ENCODE measurements around the gene LARP7. TPM values are rescaled to one million over a fixed set of nuclear protein-coding genes. Genes with fewer than 3 reads are reported as not detected.
"Not testable (repeated sequence)": the region's sequence is repeated elsewhere in the genome, so short reads cannot be mapped to it uniquely, and the experiment has no call there.

LARP7 gene
- 45.8 and 46.8 TPM in 2 replicates for total RNA-seq

DNA sequence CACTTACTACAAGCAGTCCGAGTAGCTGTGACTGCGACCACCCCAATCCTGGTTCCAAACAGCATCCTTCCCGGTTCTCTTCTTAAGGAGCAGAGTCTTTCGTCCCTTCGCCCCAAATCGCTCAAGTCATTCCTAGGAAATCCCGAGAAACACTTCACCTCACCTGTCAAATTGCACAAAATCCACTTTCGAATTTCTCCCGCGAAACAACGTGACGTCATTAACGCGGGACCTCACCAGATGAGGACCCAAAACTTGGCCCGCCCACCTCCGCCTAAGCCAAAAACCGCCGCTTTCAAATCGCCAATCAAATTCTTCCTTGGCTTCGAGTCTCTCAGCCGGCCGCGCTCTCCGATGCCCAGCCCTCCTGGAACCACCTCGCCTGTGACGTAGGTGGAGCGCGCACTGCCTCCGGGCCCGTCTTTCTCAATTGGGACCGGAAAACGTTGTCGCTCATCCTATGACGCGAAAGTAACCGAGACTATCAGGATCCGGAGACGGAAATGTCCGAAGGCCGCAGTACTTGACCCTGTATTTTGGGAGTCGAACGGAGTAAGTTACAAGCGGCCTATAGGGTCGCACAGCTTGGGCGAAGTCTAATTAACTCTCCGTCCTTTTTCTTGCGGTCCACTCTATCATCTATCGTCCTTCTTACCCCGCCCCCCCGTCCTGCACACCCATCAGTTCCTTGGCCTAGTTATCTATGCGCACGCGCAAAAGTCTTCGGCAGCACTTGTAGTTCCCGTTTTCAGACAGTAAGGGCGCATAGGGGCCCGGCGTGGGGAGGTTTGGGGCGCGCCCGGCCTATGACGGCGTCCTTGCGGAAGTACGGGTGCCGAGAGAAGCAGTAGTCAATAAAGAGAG lies at the start of gene LARP7, which contains the start of gene ZGRF1:
Gene LARP7 (plus strand): TSS at position 456 of the 864 bp plus-strand sequence. CDS start 7,527 bp downstream, outside the sequence.
Gene ZGRF1 (minus strand): TSS at position 222 of the 864 bp plus-strand sequence. CDS start 3,733 bp downstream, outside the sequence.
- intact Hi-C loops (cut with micrococcal nuclease): loop anchor here (1.0 to 10.0 kb wide), 15 partner anchors 69 to 1125 kb away; partner anchors contain the start of genes ALPK1, AP1AR and FAM241A

DNA sequence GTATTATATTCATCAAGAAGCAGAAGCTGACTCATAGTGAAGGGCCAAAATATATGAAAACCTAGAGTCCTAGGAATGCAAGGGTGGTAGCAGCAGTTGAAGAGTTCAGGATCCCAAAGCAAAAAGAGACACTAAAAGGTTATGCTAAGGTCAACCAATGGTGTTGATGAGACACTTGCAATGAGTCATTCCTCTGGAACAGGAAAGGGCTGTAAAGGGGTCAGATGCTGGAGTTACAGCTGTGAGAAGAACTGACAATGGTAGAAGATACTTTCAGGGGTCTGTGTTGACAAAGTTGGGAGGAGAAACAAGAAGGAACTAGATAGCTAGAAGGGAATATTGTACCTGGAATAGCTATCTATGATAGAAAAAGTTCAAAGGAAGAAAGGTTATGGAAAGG lies 47.7 kb upstream of the LARP7 start:
- intact Hi-C loops (cut with micrococcal nuclease): no loop called here

DNA sequence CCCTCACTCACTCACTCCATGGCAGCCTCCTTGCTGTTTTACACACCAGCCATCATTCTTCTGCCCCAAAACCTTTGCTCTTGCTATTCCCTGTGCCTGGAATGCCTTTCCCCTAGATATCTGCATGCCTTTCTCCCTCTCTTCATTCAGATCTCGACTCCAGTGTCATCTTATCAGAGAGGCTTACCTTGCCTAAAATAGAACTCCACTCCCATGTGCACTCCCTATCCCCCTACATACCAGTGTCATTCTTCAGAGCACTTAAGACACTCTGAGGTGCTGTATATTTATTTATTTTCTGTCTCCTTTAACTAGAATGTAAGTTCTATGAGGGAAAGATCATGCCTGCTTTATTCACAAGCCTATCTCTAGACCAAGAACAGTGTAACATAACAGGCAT lies 45.4 kb upstream of the LARP7 start:
- intact Hi-C loops (cut with micrococcal nuclease): no loop called here

DNA sequence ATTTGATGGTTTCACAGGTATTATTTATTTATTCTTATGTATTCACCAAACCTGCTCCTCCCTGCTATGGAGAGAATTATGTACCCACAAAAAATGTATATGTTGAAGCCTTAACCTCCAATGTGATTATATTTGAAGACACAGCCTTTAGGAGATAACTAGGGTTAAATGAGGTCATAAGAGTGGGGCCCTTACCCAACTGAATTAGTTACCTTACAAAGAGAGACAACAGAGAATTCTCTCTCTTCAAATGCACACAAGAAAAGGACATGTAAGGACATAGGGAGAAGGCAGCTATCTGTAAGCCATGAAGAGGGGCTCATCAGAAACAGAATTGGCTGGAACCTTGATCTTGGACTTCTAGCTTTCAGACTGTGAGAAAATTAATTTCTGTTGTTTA lies 44.2 kb upstream of the LARP7 start:
- intact Hi-C loops (cut with micrococcal nuclease): no loop called here

DNA sequence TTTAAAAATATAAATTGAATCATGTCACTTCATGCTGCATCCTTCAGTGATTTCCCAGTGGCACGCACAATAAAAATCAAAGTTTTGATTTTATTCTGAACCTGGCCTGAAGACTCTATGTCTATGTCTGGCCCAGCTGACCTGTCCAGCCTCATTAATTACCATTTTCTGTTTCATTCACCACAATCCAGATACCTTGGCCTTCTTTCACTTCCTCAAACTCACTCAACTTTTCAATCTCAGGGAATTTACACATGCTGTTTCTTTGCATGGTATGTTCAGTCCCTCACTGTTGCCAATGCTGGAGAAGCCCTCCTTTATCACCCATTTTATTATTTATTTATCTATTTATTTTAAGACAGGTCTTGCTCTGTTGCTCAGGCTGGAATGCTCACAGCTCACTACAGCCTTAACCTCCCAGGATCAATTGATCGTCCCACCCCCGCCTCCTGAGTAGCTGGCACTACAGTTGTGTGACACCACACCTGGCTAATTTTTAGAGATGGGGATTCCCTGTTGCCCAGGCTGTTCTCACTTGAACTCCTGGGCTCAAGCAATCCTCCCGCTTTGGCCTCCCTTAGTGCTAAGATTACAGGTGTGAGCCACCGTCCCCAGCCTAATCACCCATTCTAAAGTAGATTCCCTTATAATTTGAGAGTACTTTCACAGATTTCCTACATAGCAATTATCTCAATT lies 43.4 kb upstream of the LARP7 start:
- intact Hi-C loops (cut with micrococcal nuclease): no loop called here

DNA sequence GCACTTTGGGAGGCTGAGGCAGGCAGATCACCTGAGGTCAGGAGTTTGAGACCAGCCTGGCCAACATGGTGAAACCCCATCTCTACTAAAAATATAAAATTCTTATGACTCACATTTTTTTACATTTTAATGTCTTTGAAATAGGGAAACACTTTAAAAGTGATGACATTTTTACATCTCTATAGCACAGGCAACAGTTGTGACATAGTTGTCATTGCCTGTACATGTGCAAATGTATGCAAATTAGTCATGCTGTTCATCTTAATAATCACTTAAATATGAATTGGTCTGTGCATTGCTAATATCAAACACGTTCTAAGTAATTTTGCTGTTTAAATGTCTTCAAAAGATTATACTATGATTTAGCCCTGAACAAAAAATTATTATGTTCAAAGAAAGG lies 42.0 kb upstream of the LARP7 start:
- intact Hi-C loops (cut with micrococcal nuclease): no loop called here

DNA sequence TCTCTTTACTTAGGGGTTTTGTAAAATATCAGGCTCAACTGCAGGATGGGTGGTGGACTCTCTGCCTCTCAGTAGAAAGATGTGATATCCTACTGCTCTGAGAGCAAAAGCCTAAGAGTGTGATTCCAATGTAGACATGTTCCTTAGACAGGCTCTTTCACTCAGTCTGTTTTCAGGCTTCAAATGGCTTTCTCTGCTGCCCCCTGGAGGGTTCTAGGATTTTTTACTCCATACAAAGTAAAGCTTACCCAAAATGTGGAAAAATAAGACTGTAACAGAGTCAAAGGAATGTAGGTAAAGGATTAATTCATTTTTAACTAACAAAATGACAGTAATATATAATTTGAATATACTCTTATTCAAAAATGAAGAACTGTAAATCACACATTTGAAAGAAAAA lies 32.4 kb upstream of the LARP7 start:
- intact Hi-C loops (cut with micrococcal nuclease): loop anchor here (1.0 kb wide), 7 partner anchors 81 to 529 kb away; no protein-coding TSS in a partner anchor

DNA sequence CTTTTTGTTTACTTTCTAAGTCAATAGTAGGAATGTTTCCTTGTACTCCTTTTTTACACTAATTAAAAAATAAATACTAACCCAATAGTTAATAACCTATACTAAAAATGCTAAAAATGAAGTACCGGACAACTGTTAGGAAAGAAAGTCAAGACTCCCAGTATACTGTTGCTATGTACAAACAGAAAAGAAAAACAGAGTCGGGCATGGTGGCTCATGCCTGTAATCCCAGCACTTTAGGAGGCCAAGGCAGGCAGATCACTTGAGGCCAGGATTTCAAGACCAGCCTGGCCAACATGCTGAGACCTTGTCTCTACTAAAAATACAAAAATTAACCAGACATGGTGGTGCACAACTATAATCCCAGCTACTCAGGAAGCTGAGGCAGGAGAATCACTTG lies 24.1 kb upstream of the LARP7 start:
- intact Hi-C loops (cut with micrococcal nuclease): not testable (repeated sequence)

DNA sequence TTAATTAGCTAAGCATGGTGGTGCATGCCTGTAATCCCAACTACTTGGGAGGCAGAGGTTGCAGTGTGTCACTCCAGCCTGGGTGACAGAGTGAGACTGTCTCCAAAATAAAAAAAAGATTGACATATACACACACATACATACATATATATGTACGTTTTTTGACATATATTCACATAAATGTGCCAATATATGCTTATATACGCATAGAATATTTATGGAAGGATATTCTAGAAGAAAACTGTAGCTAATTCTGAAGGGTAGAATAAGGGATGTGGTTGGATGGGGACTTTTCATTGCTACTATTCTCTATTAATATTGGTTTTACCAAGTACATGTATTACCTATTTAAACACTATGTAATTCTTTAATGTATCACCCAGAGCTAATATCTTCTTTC lies 20.0 kb upstream of the LARP7 start:
- intact Hi-C loops (cut with micrococcal nuclease): no loop called here

DNA sequence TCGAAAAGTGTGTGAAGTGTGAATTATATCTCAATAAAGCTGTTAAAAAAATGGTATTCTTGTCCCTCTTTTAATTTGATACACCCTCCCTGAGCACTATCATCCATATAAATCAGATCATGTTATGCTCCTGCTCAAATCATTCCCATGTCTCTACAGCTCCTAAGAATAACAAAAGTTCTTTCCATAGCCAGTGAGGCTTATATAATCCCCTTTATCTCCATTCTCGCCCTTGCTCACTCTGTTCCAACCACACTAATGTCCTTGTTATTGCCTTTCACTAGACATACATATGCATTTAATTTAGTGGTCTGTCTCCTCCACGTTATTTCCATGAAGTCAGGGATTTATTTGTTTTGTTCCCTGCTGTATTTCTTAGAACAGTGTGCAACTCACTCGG lies 10.7 kb upstream of the LARP7 start:
- intact Hi-C loops (cut with micrococcal nuclease): no loop called here

DNA sequence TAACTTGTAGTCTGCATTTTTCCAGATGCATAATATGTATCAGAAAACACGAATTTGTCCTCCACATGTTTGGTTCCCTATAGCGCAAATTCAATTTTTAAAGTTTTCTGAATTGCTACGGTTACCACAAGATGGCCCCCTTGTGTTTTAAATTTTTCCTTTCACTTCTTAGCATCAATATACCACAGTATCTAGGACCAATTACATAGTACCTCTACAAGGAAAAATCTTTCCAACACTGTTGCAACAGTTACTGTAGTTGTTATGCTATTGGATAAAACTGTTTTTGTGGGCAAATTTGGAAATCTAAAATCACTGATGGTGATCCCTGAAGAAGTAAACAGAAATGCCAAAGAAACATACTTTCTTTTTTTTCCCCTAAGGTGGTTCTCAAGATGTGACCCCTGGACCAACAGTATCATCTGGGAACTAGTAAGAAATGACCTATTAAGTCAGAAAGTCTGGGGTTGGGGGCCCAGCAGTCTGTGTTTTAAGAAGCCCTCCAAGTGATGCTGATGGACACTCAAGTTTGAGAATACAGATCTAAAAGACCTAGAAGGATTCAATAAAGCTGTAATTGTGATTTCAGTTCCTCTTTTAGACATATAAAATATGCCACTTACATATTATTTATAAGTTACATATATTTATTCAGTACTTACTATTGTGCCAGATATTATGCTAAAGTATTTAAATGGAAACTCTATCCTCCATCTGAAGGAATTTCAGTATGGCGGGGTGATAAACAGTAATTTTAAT lies 3.3 kb upstream of the LARP7 start:
- intact Hi-C loops (cut with micrococcal nuclease): loop anchor here (1.0 to 10.0 kb wide), 5 partner anchors 129 to 911 kb away; no protein-coding TSS in a partner anchor

DNA sequence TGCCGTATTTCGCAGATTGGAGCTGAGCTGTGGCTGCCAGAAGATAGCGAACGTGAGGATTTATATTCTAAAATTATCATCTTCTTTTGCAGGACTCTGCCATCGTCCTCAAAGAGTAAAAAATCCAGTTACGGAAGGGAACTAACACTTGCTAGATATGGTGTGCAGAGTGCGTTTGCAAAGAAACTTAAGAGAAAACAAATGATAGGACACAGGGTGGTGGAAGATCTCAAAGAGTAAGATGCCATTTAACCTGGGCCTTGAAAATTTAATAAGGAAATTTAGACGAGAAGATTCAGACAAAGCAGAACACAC lies 566 bp downstream of the LARP7 start:
- intact Hi-C loops (cut with micrococcal nuclease): loop anchor here (1.0 to 10.0 kb wide), 15 partner anchors 69 to 1125 kb away; partner anchors contain the start of genes ALPK1, AP1AR and FAM241A

DNA sequence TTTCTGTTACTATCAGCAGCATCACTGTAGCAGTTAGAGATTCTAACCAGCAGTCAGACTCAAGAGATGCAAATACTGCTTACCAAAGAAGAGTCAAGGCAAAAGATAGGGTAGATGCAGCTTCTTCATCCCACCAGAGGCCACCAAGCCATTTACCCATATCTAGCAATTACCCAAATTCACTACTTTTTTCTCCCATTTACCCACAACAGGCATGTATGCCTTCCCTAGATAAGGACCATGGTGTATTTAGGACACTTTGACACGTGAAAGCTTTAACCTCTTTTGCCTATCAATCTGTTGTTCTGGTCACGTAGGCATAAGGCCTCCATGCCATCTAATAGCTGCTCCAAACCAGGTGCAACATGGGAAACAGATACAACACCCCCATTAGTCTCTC lies 5.6 kb downstream of the LARP7 start:
- intact Hi-C loops (cut with micrococcal nuclease): no loop called here

DNA sequence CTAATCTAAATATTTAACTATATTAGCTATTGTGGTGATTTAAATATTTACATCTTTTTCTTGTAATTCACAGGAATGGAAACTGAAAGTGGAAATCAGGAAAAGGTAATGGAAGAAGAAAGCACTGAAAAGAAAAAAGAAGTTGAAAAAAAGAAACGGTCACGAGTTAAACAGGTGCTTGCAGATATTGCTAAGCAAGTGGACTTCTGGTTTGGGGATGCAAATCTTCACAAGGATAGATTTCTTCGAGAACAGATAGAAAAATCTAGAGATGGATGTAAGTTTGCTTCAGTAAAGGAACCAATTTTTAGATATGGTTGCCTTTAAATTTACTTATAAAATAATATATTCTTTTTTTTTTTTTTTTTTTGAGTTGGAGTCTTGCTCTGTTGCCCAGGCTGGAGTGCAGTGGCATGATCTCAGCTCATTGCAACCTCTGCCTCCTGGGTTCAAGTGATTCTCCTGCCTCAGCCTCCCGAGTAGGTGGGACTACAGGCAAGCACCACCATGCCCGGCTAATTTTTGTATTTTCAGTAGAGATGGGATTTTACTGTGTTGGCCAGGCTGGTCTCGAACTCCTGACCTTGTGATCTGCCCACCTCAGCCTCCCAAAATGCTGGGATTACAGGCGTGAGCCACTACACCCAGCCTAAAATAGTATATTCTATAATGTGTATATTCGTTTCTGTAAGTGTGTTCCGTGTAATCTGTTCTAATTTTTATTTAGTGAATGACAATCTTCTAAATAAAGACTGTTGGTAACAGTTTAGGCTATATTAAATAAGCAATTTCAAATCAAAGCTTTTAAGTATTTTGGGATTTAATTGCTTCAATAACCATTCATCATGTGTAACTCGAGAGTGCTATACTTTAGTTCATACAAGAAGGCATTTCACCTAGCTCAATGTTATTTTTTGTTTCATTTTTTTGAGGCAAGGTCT lies 7.9 kb downstream of the LARP7 start:
- intact Hi-C loops (cut with micrococcal nuclease): not testable (repeated sequence)

DNA sequence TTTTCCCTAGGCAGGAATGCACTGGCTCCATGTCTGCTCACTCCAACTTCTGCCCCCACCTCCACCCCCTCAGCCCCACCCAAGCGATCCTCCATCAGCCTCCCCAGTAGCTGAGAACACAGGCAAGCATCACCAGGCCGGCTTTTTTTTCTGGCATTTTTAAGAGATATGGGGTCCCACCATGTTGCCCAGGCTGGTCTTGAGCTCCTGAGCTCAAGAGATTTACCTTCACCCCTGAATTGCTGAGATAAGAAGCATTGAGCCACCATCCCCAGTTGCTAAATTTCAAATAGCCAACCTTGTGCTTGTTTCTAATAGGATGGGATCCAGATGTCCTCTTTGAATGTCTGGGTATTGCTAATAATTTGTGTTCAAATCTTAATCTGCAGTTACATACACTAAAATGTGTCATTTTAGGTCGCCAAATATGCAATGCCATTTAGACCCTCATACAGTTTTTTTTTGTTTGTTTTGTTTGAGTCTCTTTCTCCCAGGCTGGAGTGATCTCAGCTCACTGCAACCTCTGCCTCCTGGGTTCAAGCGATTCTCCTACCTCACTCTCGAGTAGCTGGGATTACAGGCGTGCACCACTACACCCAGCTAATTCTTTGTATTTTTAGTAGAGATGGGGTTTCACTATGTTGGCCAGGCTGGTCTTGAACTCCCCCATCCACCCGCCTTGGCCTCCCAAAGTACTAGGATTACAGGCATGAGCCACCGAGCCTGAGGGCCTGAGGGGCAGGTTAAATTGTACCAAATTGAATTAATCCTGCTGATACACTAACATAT lies 8.8 kb downstream of the LARP7 start:
- intact Hi-C loops (cut with micrococcal nuclease): no loop called here

DNA sequence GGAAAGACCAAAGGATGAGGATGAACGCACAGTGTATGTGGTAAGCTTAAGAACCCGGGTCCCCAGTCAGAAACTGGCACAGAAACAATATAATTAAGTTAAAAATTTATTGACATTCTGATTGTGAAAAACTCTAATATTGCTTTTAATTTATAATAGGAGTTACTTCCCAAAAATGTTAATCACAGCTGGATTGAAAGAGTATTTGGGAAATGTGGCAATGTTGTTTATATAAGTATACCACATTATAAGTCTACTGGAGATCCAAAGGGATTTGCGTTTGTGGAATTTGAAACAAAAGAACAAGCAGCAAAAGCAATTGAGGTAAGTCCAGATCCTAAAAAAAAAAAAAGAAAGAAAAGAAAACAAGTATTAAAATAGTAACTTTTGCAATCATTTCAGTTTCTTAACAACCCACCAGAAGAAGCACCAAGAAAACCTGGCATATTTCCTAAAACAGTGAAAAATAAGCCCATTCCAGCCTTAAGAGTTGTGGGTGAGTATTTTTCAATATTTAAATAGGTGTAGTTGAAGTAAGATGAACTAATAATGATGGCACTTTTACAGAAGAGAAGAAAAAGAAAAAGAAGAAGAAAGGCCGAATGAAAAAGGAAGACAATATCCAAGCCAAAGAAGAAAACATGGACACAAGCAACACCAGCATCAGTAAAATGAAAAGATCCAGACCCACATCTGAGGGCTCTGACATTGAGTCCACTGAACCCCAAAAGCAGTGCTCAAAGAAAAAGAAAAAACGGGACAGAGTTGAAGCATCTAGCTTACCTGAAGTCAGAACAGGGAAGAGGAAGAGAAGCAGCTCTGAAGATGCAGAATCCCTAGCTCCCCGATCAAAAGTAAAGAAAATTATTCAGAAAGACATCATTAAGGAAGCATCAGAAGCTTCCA lies 9.9 kb downstream of the LARP7 start:
- intact Hi-C loops (cut with micrococcal nuclease): no loop called here

DNA sequence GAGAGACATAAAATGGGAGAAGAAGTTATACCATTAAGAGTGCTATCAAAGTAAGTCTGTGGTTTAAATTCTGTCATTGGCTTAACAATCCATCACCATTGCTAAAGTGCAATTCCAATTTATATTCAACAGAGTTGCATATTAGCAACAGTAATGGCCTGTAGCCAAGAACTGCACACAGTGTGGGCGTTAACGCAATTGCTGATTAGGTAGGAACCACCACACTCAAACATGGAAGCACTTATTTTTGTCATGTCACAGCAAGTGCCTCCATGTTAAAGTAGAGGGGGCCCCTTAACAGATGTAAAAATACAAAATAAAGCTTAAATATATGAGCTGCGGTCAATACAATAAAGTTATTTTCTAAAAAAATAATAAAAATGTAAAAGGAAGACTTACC lies 10.8 kb downstream of the LARP7 start:
- intact Hi-C loops (cut with micrococcal nuclease): no loop called here

DNA sequence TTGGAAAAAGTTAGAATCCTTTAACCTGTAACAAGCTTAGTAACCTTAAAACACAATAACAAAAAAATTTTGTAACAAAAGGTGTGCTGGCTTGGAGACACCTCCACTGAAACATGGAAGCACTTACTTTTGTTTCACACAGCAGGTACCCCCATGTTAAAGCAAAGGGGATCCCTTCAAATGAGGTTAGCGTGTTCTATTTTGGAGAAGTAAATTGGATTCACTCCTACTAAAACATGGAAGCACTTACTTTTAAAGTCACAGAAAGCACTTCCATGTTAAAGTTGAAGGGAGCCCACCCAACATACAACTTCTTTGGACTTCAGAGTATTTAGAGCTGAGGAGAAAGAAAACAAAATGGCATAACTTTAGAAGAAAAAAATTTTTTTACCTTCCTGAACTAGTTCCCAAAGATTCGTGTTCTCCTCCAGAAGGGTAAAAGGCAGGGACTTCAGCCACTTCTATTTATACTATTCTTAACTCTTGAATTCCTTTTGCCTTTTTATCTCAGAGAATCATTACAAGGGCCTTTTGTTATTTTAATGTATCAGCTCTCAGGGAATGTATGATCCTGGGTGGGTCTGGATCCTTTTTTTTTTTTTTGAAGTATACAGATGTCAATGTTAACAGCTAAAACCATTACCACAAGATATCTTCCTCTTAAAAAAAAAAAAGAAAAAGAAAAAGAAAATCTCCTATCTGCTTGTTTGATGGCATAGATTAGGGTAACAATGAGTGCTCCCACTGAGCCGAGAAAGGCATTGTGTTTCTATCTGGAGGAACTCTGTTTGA lies 11.5 kb downstream of the LARP7 start:
- intact Hi-C loops (cut with micrococcal nuclease): no loop called here

Measured in T-helper 1 cell treated with Interleukin-12 subunit alpha and Interleukin-12 subunit beta and Interleukin-4 antibody, amounts not matched to agents 30 ng/mL and 1 ng/mL, for 36 hours (primary cell).